HG03439 (cell line): ENCODE data around the gene GALNT10.
"Not testable (repeated sequence)": the region's sequence is repeated elsewhere in the genome, so short reads cannot be mapped to it uniquely, and the experiment has no call there.

ENCODE experiments used
- ATAC-seq: cut with Tn5 transposase; IDR thresholded peaks from one replicate; pipeline ENCODE4 v1.9.1; 2021; ENCODE audit warnings: mild to moderate bottlenecking, moderate library complexity; ENCODE audit not compliant: unreplicated experiment

The GALNT10 gene, protein sequence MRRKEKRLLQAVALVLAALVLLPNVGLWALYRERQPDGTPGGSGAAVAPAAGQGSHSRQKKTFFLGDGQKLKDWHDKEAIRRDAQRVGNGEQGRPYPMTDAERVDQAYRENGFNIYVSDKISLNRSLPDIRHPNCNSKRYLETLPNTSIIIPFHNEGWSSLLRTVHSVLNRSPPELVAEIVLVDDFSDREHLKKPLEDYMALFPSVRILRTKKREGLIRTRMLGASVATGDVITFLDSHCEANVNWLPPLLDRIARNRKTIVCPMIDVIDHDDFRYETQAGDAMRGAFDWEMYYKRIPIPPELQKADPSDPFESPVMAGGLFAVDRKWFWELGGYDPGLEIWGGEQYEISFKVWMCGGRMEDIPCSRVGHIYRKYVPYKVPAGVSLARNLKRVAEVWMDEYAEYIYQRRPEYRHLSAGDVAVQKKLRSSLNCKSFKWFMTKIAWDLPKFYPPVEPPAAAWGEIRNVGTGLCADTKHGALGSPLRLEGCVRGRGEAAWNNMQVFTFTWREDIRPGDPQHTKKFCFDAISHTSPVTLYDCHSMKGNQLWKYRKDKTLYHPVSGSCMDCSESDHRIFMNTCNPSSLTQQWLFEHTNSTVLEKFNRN

DNA sequence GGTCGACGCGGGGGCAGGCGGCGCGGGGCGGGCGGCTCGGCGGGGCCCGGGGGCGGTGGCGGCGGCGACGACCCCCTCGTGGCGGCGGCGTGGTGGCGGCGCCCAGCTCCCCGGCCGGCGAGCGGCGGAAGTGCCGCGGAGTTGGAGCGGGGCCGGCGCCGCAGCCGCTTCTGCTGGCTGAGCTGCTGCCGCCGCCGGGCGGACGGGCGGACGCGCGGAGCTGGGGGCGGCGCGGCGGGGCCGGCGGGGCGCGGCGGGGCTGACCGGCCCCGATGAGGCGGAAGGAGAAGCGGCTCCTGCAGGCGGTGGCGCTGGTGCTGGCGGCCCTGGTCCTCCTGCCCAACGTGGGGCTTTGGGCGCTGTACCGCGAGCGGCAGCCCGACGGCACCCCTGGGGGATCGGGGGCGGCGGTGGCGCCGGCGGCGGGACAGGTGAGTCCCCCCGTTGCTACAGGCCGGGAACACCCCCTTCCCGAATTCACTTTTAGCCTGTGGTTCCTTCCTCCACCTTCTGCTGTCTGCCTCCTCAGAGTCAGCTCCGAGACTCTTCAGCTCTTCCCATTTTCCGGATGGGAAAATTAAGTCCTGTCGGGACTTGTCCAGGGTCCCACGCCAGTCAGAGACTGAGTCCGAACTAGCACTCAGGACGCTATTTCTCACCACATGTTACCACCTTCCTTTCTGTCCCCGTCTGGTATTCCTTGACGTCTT is at the start of gene GALNT10:
GALNT10 (plus strand) TSS at position 139 of the 710 bp plus-strand sequence; CDS start at position 273, 134 bp downstream.
- ATAC-seq = peak; percentile 69

- ATAC-seq = no peak
Observed at GRCh38 chr5:154141745-154142221, 48.8 kb upstream of the GALNT10 start.

- no peak for ATAC-seq
Observed at GRCh38 chr5:154143211-154143641, 47.3 kb upstream of the GALNT10 start.

GRCh38 chr5:154145268-154145667 is 45.3 kb upstream of the GALNT10 start:
- no peak for ATAC-seq

DNA sequence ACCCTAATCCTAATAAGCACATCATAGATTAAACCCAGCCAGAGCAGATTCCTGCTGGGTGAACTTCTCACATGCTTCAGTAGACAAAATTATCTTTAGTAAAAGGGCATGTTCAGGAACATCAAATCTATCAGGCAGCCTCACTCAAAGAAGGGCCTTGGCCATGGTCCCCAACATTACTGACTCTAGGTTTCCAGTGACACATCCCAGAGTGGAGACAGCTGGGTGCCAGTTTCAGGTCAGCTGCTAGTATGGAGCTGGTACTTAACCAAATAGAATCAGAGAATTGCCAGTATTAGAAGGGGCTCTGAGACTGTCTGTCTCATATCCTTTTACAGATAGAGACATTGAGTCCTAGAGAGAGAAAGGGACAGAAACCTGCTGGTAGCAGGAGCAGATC is 44.1 kb upstream of the GALNT10 start:
- no peak for ATAC-seq

DNA sequence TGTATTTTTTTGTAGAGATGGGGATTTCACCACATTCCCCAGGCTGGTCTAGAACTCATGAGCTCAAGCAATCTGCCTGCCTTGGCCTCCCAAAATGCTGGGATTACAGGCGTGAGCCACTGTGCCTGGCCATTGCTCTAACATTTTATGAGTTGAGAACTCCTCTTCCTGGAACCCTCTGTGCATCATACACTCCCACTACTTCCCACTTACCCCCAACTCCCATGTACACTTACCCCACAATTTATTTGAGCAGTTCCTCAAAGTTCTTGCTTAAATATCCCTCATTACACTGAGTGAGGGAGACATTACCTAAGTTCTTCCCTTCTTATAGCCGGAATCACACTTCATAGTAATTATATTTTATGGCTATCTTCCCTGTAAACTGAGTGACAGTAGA is 42.9 kb upstream of the GALNT10 start:
- no peak for ATAC-seq

- ATAC-seq = not testable (repeated sequence)
Observed at GRCh38 chr5:154150471-154150870, 40.1 kb upstream of the GALNT10 start.

DNA sequence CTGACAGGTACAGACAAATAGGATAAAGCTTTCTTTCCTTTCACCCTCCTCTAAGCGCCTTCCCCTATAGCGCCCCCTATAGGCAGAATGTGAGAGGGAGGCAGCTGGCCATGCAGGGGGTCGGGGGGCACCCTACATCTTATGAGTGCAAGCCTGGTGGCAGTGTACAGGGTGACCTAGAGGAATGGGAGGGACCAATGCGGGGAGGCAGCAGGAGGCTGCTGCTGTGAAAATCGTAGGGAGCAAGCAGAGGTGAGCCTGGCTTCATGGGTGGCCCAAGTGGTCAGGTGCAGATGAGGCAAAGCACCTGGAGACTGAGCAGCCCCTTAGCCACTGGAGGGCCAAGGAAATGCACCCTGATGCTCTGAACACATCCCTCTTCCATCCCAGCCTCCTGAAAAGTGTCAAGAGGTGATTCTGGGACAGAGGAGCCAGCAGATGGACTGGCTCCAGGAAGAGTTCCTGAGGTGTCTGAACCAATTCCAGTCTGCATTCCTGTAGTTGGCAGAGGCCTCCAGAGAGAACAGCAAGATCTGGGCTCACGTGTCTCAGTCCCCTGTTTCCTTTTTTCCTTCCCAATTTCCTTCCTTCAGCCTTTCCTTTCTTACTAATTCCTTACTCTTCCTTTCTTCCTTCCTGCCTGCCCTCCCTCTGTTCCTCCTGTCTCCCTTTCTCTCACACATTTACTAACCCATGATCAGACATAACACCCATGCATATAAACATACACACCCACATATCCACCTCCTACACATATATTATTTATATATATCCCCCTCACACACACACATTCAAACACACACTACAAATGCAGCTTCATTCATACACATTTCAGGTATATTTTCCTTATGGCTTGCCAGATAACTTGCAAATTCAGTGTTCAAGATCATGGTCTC is 32.8 kb upstream of the GALNT10 start:
- no peak for ATAC-seq

- no peak for ATAC-seq
Observed at GRCh38 chr5:154158379-154158737, 32.2 kb upstream of the GALNT10 start.

DNA sequence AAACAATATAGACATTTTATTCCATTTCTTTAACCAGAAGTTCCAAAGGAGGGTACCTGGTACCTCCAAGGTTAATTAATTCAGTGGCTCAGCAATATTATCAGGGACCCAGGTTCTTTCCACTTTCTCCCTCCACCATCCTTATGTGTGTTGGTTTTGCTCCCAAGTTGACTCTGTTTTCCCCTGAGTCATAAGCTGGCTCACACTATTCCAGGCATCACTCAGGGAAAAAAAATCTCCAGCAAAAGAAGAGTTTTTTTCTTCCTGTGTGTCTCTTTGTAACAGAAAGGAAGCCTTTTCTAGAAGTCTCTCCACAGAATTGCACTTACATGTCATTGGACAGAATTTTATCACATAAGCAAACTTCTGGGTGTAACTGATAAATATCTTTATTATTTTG is 31.2 kb upstream of the GALNT10 start:
- no peak for ATAC-seq

DNA sequence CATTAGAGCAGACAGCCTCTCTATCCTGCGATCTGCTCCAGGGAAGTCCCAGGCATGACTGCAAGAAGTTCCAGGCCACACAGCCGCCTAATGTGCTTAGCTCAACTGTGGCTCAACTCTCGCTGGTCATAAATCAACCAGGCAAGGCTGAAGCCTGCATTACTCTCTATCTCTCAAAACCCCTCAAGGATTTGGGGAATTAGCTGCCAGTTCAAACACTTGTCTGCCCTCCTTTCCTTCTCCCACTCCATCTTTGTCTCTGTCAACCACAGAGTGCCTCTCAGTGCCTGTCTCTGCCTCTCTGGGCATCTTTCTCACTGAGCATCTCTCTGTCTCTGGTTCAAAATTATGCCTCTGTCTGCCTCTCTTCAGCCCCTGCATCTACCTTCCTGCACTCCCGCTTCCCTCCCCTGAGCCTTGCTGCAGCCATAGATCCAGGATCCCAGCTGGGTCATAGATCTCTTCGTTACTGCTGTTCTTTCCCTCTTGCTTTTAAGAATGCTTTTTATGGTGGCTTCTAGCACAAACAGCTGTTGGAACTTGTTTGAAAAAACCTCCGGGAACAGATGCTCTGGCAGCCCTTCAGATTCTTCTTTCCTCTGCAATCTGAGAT is 27.9 kb upstream of the GALNT10 start:
- ATAC-seq = no peak

- no peak for ATAC-seq
Observed at GRCh38 chr5:154163327-154164248, 26.9 kb upstream of the GALNT10 start.

- ATAC-seq = no peak
Observed at GRCh38 chr5:154164249-154164581, 26.3 kb upstream of the GALNT10 start.

GRCh38 chr5:154165886-154166285 is 24.6 kb upstream of the GALNT10 start:
- no peak for ATAC-seq

GRCh38 chr5:154166901-154167791 is 23.4 kb upstream of the GALNT10 start:
- ATAC-seq = no peak

- no peak for ATAC-seq
Observed at GRCh38 chr5:154168395-154168794, 22.1 kb upstream of the GALNT10 start.

GRCh38 chr5:154172785-154173184 is 17.7 kb upstream of the GALNT10 start:
- no peak for ATAC-seq

GRCh38 chr5:154174091-154174490 is 16.4 kb upstream of the GALNT10 start:
- ATAC-seq = no peak
